Activated T-cell treated with anti-CD3 and anti-CD28 coated beads for 1 hour (primary cell): ENCODE measurements around the gene FUT8.

Source experiments
- DNase-seq: peaks from one replicate; pipeline ENCODE4 v3.0.0-alpha.2; 2020; ENCODE audit warnings: low read depth

The FUT8 gene

DNA sequence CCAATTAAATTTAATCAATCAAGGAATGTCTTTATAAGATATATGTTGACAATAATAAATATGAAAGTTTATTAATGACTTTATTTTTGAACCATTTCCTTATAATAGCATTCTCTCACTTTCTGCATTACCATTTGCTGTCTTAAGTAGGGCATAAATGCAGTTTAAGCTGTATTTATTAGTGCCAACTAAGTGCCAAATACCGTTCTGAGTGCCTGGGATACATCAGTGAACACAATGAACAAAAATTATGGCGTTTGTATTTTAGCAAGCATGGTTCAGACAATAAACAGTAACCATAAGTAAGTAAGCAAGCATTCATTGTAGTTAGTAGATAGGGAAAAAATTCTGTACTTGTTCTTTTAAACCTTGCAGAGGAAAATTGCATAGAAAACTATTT lies 145.8 kb downstream of the FUT8 start:
- no peak for DNase-seq

DNA sequence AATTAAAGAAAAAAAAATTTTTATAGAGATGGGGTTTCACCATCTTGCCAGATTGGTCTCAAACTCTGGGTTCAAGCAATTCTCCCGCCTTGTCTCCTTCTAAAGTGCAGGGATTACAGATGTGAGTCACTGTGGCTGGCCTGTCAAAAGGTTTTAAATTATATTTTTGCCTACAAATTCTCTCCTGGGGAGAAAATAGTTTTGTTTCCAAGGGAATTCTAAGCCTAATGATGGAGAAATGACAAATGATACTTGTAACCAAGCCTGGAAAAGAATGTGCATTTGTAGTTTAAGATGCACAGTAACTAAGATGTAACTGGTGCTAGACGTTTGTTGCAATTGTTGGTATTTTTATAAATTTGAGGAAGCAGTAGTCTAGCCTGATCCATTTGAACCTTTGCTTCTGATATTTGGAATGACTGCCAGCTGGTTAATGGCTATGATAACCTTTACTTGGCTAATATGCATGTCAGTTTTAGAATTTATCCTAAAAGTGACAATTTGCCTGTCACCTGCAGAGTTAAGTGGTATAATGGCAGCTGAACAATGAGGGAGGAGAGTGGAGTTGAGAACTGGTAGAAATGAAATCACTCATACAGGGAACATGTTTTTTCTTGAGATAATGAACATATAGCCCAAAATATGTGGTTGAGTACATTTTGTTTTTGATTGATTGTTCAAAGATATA lies 148.0 kb downstream of the FUT8 start:
- no peak for DNase-seq

DNA sequence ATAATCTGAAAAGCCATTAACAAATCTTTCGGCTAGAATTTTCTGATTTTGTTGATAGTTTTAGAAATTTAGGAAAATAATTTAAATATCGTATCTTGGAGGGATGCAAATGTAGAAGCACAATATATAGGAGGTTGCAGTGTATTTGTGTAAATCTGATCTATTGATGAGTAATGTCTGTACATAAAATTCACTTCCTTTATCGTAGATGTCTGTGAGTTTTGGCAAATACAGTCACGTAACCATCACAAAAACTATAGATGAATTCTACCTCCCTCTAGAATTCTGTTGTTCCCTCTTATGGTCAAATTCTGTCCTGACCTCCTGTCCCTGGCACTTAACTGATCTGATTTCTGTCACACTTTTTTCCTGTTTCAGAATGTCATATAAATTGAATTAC lies 151.8 kb downstream of the FUT8 start:
- no peak for DNase-seq

DNA sequence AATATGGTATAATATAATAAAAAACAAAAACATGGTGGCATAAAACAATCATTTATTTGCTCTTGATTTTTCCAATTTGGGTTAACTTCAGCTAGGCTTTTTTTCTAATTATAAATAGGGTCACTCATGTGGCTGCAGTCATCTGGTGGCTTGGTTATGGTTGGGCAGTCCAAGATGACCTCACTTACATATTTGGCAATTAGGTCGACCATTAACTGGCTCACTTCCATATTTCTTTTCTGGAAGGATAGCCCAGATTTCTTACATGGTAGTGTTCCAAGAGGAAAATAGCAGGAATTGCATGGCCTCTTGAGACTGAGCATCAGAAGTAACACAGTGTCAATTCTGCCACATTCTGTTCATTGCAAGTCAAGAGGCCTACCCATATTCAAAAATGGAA lies 153.4 kb downstream of the FUT8 start:
- no peak for DNase-seq

DNA sequence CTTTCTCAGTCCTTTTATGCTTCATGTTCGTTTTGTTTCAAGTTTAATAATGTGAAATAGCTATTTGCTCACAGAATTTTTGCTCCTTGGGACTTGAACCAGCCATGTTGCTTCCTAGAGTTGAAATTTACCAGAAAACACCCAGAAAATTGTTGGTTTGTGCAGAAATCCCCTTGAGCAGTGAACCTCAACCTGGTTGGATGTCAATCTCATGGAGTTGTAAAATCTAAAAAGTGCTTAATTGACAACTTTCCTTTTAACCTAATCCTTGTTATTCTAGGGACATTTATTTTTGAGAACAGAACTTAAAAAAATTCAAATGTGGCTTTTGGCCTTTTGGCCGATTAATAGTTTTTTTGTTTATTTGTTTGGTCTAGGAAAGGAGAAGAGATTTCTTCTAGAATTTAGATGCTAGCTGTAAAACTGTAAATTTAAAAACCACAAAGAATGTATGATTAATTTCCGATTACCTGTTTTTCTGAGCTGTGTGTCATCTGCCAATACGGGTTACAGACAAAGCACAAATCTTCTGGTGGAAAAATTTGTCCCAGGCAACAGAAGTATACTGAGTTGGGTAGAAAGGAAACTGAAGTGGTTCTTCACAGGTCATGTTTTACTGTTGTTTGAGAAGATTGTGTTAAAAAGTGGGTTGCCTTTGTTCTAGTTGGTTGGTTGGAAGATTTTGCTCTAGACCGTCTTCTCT lies 154.4 kb downstream of the FUT8 start:
- DNase-seq: no peak

DNA sequence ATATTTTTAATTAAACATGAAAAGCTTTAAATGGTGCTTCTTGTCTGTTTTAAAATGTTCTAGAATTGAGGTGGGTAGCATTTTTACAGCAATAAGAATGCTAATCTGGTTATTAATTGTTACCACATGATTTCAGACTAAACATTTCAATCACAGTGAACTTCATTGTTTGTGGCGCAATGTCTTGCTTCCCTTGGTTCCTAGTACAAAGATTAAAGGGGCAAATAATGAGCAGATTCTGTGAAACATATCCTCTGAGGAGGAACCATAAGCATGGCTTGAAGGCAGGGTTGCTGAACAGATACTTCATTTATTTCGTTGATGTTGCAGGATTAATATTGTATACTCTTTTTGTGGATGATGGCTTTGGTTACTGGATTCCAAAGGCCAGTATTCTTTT lies 162.1 kb downstream of the FUT8 start:
- DNase-seq: no peak

DNA sequence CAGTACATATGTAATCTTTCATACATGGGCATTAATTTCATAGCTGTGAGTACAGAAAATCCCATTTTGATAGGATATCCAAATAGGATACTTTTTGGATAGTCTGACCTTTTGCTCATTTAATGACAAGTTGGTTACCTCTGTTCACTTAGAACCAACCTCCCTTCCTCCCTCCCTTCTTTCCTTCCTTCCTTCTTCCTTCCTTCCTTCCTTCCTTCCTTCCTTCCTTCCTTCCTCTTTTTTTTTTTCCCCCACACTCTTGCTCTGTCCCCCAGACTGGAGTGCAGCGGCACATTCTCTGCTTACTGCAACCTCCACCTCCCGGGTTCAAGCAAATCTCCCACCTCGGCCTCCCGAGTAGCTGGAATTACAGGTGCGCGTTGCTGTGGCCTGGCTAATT lies 162.9 kb downstream of the FUT8 start:
- no peak for DNase-seq

DNA sequence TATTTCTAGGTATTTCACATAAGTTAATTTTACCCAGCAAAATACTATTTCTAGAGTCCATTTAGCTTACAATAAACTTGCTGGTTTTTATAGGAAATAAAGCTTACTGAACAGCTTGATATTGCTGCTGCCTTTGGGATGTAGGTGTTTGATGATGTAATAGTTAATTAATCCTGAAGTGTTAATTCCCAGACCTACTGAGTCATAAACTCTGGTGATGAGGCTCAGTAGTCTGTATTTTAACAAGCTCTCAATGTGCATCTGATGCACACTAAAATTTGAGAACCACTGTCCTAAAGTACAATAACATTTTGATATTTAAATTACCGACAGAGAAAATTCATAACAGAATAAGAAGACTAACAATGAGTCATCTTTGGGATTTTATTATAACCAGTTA lies 168.4 kb downstream of the FUT8 start:
- DNase-seq: no peak

DNA sequence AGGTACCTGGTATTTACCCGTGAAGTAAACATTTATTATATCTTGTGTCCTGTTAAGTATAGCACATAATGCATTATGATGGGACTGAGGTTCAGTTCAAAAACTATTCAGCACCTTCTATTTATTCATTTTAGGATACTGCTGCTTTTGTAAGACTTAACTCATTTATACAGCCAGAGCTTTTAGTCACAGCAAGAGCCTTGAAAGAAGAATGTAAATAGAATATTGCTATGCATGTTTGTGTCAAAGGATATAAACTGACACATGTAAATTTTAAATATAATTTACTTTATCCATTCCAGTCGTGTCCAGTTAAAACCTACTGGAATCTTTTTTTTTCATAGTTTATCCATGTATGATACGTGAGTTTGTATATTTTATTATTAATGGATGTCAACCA lies 168.8 kb downstream of the FUT8 start:
- DNase-seq: no peak

DNA sequence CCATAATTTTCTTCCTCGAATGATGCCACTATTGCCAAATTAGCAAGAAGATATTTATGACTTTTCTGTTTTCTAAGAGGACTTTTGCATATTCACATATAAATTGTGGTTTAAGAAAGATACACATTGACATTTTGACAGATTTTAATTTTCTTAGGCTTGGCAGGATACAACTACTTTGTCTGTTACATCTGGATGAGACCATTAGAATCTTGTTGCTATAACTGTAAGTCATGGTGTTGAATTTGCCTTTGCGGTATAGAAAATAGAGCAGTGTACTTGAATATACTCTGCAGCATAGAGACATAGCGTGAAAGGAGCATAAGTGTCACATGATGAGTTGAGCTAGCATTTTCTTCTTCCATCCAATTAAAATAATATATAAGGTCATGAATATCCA lies 169.3 kb downstream of the FUT8 start:
- DNase-seq: no peak

DNA sequence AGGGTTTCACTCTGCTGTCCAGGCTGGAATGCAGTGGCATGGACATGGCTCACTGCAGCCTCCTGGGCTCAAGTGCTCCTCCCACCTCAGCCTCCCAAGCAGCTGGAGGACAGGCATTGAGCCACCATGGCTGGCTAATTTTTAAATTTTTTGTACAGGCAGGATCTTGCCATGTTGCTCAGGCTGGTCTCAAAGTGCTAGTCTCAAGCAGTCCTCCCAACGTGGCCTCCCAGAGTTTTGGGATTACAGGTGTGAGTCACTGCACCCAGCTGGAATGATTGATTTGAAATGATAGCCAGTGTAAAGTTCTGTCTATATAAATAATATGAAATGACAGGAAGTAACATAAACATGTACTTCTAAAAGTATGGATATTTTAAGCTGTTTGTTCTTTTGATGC lies 172.7 kb downstream of the FUT8 start:
- no peak for DNase-seq

DNA sequence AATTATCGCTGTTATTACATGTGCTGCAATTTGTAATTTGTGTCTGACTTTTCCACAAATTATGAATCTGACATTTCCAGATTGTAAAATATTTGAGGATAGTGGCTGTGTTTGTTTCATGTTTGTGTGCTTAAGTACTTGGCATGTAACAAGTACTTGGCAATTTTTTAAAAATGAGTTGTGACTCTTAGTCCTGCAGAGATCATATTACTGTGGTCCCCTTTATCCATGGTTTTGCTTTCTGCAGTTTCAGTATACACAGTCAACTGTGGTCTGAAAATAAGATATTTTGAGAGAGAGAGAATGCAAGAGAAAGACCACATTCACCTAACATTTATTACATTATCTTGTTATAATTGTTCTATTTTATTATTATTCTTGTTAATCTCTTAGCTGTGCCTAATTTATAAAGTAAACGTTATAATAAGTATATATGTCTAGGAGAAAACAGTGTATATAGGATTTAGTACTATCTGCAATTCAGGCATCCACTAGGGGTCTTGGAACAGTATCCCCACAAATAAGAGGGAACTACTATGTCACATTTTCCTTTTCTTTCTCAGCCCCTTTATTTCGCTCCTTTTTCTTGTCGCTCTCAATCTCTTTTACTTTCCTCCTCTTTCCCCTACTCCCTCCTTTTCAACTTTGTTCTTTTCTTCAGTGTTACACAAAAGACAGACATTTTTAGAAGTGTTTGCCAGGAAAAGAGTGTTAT lies 176.1 kb downstream of the FUT8 start:
- DNase-seq: no peak

DNA sequence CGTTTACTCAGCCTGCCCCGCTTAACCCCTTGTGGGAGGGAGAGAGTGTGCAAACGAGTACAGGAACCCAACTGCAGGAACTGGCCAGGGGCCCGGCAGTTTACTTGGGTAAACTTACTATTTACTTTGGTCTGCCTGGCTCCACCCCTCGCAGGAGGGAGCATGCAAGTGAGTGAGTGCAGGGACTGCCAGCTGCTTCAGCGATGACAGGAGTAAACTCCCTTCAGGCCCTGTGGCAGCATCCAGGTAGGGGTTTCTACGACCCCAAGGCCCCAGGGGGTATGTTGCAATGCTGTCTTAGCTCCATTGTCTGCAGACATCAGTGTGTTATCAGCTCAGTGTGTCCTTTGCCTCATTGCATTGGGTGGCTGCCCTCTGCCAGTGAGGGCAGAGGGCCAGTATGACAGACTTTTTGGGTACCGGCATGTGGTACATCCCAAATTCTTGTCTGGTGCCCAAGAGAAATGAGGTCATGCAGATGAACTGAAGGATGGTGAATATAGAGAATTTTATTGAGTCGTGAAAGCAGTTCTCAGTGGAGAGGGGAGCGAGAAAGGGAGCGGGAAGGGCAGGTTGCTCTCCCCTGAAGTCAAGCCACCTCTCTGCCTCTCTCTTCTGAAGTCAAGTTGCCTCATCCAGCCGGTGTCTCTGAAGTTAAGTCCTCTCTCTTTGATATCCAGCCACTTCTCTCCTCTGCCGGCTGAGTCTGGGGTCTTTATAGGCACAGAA lies 181.8 kb downstream of the FUT8 start:
- DNase-seq: no peak

DNA sequence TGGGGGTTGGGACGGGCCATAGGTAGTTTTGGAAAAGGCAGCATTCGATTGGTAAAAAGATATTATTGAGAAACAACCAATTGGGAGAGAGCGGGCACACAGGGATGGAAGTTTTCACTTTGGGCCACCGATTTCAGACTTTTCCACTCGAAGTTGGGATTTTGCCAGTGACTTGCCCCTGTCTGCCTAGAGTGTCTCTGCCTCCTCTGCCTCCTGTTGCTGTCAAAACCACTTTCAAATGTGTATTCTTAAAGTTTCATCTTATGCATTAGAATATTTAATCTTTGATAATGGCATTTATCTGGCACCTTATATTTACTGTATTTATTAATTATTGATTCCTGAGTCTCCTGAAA lies 182.3 kb downstream of the FUT8 start:
- DNase-seq: no peak

DNA sequence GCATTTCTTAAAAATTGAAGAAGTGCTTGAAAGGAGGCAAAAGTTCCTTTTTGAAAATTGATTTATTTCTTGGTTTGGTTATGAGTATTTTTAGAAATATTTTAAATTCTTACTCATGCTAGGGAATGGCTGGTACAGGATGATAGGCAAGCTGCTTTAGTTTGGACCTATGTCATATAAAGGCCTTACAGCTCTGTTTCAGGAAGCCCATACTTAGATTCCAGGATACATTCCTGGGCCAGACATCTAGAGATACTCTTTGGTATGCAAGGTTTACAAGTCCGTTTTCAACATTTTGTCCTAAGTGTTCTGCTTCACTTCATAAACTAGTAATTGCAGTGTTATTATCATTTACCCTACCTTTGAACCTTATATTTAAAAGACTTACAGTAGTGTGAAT lies 186.8 kb downstream of the FUT8 start:
- no peak for DNase-seq

DNA sequence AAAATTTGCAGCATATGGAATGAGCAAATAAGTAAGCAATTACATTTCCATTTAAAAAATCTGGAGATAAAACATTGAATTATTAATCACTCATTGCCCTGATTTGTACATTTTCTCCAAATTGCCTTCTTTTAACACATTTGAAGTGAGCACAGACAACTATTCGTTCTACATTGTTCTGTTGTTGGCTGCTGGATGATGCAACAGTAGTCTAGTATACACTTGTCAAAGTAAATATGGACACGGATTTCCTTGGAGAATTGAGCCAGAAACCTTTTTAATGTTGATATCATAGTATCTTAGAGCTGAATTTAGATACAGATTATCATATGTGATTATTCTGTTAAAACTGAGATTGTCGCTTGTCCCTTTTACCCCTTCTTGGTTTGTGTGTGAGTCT lies 188.2 kb downstream of the FUT8 start:
- no peak for DNase-seq

DNA sequence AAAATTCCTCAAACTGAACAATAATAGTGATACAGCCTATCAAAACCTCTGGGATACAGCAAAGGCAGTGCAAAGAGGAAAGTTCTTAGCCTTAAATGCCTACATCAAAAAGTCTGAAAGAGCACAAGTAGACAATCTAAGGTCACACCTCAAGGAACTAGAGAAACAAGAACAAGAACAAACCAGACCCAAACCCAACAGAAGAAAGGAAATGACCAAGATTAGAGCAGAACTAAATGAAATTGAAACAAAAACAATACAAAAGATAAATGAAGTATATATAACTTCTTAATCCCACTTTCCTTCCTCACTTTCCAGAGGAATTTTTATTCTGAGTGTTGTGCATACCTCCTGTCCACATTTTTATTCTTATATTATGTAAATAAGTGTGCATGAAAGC lies 192.0 kb downstream of the FUT8 start:
- DNase-seq: no peak

DNA sequence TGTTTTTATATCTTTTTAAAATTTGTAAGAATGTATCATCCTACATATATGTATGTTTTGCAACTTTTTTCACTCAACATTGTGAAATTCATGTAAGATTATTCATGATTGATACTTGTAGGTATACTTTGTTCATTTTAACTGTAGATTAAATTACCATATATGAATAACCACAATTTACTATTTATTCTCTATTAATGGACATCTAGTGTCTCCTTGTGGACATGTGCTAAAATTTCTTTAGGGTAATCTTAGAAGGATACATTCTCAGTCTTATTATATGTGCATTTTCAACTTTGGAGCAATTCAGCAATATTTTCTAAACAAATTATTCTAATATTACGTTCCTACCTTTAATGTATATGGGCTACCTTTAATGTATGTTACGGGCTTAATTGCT lies 192.4 kb downstream of the FUT8 start:
- no peak for DNase-seq

DNA sequence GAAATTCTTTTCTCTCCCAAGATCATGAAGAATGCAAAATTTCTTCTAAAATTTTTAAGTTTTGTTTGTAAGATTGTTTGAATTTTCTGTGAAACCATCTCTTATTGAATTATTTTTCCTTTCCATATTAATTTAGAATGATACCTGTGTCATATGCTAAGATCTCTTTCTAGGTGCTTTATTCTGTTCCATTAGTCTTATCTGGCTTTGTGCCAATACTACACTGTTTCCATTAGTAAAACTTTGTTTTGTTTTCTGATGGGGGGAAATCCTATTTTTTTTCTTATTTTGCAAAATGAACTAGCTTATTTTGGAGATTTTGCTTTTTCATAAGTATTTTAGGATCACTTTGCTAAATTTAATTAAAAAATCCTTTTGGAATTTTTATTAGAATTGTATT lies 193.9 kb downstream of the FUT8 start:
- no peak for DNase-seq

DNA sequence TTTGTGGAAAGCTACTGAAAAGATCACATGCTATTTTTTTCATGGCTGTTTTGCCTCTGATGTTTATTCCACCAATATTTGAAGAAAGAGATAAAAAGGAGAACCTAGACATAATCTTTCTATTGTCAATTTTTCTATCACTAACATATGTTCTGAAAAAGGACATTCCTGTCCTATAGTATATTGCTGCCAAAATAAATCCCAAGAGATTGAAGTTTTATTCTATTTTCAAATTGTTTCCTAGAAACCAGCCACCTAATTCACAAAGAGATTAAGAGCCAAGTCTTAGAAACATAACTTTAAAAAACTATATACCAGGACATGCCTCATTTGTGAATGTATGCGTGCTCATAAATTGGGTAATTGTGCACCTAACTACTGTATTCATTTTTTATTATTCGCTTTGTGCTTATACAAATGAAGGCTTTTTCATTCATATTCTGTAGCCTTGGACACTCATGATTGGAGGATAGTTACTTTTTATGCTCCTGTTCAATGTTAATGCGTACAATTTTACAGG lies 200.7 kb downstream of the FUT8 start:
- no peak for DNase-seq

DNA sequence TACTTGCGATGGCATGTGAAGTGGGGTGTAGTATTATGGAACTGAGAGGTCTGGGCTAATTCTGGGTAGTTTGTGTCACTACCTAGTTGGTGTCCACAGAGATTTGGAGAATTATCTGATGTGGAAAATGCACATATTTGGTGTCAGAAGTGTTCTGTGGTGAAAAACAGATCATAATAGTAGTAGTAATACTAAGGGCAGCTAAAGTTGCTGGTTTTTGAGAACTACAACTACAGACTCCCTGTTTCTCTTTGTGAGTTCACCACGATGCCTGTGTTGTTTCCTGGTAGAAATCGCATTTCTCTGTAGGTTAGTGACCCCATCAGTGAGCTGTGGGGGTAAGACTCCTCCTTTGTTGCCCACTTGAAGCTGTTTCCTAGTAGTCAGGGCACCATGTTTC lies 206.5 kb downstream of the FUT8 start:
- DNase-seq: no peak

DNA sequence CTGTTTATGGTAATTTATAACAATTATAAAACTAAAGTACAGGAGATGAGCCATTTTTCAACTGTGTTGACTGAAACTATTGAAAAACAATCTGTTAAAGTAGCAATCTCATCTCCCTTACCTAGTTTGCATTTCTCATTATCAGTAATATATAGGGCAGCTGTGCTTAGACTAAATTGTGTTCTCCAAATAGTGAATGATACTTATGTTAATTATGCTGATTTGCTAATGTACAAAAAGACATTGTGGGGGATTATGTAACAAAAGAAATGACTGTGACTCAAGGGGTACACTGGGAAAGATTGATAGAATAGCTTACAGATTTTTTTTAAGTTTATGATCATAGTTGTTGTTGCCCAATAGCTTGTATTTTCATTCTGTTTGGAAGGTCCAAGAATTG lies 207.7 kb downstream of the FUT8 start:
- DNase-seq: no peak

DNA sequence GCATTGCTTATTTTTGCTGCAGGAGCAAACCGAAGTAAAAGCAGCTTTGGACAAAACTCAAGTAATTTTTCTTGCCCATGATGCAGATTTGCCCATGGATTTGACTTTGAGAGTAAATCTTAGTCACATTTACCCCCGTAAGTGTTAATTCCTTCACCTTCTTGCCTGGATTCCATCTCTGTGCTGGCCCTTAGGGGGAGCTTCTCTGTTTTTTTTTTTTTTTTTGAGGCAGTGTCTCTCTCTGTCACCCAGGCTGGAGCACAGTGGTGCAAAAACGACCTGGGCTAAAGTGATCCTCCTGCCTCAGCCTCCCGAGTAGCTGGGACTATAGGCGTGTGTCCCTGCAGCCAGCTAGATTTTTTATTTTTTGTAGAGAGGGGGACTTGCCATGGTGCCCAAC lies 210.2 kb downstream of the FUT8 start:
- DNase-seq: no peak
